ENCODE measurements around the gene MOV10L1.

MOV10L1 gene

GRCh38 chr22:50058906-50059880, 30.6 kb upstream of the MOV10L1 start:
- no peak for DNase-seq

- no peak for DNase-seq
Observed at GRCh38 chr22:50059881-50060262, 29.9 kb upstream of the MOV10L1 start.

GRCh38 chr22:50060441-50061140, 29.2 kb upstream of the MOV10L1 start:
- no peak for DNase-seq

DNA sequence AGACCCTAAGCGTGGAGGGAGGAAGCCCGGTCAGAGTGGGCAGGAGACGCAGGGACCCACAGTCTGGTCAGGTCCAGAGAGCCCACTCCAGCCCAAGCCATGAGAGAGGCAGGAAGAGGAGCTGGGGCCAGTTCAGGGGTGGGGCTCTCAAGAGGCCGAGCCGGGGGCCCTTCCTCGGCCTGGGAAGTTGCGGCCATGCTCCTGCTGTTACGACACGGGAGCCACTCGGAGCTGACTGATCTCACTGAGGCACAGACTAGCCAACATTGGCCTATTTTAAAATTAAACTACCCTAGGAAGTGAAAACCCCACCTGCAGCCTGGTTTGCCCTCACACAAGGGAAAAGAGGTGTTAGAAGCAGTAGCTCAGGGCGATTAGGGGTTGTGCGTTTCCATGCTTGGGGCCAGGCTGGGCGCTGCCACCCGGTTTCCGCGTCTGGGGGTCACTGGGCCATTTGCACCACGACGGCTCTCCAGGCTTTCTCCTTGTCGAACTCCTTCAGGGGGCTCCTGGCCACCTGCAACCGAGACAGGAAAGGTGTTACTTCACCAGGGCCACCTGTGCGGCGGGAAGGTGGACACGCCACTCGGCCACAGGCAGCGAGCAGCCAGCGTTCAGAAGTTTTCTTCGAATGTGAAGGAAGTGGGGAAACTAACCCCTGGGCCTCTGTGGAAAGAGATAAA, 28.5 kb upstream of the MOV10L1 start:
- DNase-seq = no peak

DNA sequence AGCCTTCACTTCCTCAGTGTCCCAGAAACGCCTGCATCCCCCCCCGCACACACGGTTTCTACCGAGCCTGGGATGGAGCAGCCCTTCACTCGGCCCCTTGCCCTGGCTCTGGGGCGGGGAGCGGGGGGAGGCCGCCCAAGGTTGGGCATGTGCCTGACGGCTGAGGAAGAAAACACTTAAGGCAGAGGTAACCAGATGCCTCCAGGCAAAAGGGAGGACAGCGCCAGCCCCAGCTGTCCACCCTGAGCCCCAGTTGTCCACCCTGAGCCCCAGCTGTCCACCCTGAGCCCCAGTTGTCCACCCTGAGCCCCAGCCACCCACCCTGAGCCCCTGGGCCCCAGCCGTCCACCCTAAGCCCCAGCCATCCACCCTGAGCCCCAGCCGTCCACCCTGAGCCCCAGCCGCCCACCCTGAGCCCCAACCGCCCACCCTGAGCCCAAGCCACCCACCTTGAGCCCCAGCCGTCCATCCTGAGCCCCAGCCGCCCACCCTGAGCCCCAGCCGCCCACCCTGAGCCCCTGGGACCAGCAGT, 27.9 kb upstream of the MOV10L1 start:
- DNase-seq = no peak

GRCh38 chr22:50062509-50063135, 27.2 kb upstream of the MOV10L1 start:
- DNase-seq = no peak

GRCh38 chr22:50063589-50064393, 26.0 kb upstream of the MOV10L1 start:
- no peak for DNase-seq

GRCh38 chr22:50064453-50064852, 25.4 kb upstream of the MOV10L1 start:
- DNase-seq = no peak

DNA sequence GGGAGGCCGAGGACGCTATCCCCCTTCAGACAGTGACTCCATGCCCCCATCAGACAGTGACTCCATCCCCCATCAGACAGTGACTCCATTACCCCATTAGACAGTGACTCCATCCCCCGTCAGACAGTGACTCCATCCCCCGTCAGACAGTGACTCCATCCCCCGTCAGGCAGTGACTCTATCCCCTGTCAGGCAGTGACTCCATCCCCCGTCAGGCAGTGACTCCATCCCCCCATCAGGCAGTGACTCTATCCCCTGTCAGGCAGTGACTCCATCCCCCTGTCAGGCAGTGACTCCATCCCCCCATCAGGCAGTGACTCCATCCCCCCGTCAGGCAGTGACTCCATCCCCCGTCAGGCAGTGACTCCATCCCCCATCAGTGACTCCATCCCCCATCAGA, 22.6 kb upstream of the MOV10L1 start:
- DNase-seq = no peak

DNA sequence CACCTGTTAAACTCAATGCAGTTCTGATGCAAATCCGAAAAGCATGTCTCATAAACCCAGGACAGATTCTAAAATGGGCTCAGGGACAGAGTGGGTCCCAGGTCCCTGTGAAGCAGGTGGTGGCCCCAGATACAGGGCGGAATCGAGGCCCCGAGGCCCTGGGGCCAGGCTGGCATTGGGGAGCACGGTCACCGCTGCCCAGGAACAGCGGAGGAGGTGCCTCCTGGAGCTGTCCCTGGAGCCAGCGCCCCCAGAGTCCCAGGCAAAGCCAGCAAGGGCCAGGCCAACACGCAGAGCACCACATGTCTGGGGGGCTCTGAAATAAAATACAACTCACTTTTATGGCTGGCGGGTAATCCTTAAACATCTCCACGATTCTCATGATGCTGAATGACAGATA, 21.7 kb upstream of the MOV10L1 start:
- no peak for DNase-seq

GRCh38 chr22:50070366-50070765, 19.4 kb upstream of the MOV10L1 start:
- no peak for DNase-seq

GRCh38 chr22:50071432-50072166, 18.2 kb upstream of the MOV10L1 start:
- no peak for DNase-seq

GRCh38 chr22:50072167-50072555, 17.6 kb upstream of the MOV10L1 start:
- no peak for DNase-seq

DNA sequence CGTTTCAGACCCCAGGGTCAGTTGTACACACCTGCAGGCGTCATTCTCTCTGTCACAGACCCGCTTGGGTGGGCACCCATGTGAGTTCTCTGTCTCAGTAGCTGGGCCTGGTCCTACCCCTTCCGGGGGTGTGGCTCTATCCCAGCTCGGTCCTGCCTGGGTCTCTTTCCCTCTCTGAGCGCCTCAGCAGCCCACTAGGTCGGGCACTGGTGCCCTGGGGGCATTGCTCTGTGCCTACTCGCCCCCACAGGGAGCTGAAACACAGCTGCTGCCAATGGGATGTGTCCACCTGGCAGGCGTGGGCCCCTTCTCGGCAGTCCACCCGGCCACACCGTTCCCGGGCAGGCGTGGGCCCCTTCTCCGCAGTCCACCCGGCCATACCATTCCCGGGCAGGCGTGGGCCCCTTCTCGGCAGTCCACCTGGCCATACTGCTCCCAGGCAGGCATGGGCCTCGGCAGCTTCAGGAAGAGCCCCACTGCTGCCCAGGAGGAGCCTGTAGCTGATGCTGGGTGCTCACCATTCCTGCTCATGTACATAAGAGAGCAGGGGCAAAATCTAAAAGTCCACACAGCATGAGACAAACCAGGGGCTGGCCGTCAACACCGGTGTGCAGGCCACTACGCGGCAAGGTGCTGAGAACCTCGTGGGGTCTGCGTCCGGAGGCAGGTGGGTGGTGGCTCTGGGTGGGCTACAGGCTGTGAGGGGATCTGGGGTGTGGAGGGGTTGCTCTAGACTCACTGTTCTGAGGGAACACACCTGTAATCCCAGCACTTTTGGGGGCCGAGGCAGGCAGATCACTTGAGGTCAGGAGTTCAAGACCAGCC, 16.9 kb upstream of the MOV10L1 start:
- DNase-seq = no peak

DNA sequence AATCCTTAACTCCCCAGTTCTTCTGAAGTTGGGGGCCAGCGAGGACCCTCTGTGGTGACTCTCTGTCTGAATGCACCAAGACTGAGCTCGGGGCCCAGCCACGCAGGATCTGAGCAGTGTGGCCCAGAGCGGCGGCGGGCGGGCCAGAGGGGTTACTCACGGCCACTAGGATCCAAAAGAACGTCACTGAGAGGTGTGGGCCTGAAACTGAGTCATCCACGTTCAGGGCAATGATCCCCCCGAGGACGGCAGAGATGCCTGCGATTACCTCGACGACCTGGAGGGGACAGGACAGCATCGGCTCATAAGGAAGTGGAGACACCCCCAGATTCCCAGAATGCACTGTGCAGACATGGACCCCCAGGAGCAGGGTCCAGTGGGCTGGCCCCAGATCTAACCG, 15.8 kb upstream of the MOV10L1 start:
- no peak for DNase-seq

GRCh38 chr22:50074551-50075530, 15.0 kb upstream of the MOV10L1 start:
- DNase-seq = no peak

DNA sequence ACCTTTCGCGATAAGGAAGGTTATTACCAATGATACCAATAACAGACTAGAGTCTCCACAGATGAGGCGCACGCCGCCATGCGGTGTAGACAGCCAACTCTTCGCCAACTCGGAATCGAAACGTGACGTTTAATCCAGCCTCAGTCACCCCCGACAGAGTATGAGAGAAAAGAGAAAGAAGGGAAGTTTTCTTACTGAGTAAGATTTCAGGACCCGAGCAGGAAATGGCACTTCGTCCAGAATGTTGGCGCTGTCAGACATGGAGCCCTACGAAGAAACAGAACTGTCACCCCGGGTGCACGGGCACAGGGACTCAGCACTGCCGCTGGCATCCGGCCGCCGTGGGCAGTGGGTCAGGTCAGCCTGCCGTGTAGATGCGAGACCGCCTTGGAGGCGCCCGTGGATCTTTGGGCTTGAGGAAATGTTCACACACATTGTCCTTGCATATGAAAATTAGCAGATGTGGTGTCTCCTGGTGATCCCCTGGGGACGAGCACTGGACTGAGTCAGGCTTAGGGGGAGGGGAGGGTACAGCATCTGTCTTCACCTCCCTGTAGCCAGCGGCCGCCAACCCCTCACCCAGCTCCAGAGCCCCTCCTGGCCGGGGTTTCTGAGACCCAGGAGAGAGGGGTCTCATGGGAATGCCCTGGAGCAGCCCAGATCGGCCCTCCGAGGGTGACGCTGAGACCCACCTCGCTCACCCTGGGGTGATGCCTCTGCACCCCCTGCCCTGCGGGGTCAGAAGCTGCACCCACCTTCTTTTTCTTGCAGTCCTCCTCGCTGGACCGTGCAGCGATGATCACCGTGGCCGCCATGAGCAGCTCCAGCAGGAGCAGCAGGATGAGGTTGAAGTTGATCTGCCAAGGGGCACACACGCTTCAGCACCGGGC, 12.9 kb upstream of the MOV10L1 start:
- DNase-seq = no peak

DNA sequence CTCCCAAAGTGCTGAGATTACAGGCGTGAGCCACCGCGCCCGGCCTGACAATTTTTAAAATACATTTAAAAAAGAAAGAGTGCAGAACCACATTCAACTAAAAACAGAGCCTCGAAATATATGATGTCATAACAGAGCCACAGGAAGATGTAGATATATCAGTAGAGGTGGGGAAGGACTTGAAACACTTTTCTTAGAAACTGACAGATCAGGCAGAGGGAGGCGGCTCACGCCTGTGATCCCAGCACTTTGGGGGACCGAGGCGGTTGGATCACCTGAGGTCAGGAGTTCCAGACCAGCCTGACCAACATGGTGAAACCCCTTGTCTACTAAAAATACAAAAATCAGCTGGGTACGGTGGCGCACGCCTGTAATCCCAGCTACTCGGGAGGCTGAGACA, 11.6 kb upstream of the MOV10L1 start:
- no peak for DNase-seq

Measured in inflammatory macrophage (primary cell).